Gastroesophageal sphincter (tissue), 3 donors: Measurements from ENCODE around the gene TUBAL3.

Source experiments
- CTCF ChIP-seq, 4 experiments: fragments of 200-600 bp in 2 of 4; fragments of 450-650 bp in 2 of 4; sonication (generic) in 1 of 4; IDR thresholded peaks; one replicate each; pipeline ENCODE4 v1.5.1; 2017 to 2019; ENCODE audit warnings: antibody characterized with exemption in 4 of 4, mild to moderate bottlenecking in 2 of 4, moderate library complexity in 2 of 4
- POLR2A ChIP-seq, 2 donors: fragments of 450-650 bp; IDR thresholded peaks; one replicate each; pipeline ENCODE4 v1.6.1; 2017; ENCODE audit warnings: antibody characterized with exemption in 2 of 2, mild to moderate bottlenecking in 2 of 2, moderate library complexity in 1 of 2
- POLR2AphosphoS5 ChIP-seq: sonication (generic); formaldehyde crosslinking; IDR thresholded peaks from one replicate; pipeline ENCODE4 v1.6.1; 2017; ENCODE audit warnings: antibody characterized with exemption

- TF ChIP-seq CTCF (IDR thresholded peaks at IDR 0.05), result no peak
- TF ChIP-seq POLR2A (IDR thresholded peaks at IDR 0.05), result no peak
- TF ChIP-seq POLR2AphosphoS5, result no peak
Observed at GRCh38 chr10:5402798-5403197, 1.8 kb downstream of the TUBAL3 start.
